Nucleus accumbens (tissue), 56 donors: ENCODE measurements around the gene PRIMA1.

Experiments used
- DNase-seq, 56 donors: peaks; one replicate each; lab custom pipeline; 2025; lab: John Stamatoyannopoulos, UW

PRIMA1 gene

GRCh38 chr14:93764211-93764659 lies 24.1 kb downstream of the PRIMA1 start:
- DNase-seq = no peak

DNA sequence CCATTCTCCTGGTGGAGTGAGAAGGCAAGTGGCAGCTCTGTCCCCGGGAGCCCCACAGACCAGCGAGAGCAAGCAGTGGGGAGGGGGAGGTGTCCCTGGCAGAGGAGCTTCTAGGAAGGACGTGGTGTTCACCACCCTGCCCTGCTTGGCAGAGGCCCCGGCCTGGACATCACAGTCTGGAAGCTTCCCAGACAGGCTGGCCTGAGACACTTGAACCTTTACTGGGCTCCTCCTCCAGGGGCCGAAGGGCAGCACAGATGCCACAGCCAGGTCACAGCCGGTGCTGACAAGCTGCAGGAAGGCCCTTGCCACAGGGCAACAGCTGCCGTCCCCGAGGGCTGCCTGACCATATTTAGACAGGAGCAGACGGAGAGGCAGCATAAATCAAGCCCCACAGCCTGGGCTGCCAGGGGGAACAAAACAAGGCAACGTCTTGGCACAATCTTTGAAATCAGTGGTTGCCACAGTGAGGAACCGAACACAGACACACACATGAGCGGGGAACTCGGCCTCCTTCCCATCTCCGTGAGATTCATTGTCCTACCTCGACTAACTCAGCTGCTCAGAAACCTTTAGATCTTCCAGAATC lies 28.5 kb downstream of the PRIMA1 start:
- DNase-seq = peak in 37 of 56 donors; percentile 14 to 78 (median 45)

GRCh38 chr14:93757206-93757605 lies 31.1 kb downstream of the PRIMA1 start:
- DNase-seq = no peak

DNA sequence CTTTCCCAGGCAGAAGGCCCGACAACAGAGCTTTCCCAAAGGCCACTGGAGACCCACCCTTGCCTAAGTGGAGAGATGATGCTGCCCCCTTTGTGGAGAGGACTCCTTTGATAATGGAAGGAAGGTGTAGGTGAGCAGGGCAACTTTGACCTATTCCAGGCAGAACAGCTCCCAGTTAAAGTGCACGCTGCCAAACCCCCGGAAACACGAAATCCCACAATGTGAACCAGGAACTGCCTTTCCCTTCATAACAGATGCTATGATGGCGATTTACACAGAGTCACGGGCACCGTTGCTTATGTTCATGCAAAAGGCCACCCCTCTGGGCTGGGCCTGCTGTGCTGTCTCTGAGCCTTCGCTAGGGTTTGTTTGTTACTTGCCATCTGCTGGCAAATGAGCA lies 34.6 kb downstream of the PRIMA1 start:
- DNase-seq = peak in 1 of 56 donors; percentile 61

DNA sequence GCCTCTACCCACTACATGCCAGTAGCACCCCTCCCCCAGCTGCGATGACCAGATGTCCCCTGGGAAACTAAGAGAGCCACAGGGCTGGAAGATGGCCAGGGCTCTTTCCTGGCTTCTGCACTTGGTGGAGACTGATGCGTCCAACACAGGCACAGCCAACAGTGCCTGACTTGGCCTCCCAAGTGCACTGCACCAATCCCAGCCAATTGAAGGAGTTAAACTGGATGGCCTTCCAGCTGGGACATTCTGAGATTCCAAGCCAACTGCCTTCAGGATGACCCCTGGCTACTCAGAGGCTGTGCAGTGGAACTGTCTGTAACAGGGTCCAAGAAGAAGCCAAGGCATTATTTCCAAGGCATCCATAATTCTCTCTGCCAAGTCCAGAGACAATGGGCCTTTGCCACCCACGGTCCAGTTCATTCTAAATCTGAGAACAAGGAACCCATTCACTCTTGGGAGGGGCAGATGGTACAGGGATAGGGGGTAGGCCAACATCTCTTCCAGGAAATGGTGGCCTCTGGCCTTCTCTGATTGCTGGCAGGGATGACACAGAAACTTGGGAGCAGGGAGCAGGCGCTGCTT lies 35.2 kb downstream of the PRIMA1 start:
- peak; percentile 21 to 97 (median 86) for DNase-seq

DNA sequence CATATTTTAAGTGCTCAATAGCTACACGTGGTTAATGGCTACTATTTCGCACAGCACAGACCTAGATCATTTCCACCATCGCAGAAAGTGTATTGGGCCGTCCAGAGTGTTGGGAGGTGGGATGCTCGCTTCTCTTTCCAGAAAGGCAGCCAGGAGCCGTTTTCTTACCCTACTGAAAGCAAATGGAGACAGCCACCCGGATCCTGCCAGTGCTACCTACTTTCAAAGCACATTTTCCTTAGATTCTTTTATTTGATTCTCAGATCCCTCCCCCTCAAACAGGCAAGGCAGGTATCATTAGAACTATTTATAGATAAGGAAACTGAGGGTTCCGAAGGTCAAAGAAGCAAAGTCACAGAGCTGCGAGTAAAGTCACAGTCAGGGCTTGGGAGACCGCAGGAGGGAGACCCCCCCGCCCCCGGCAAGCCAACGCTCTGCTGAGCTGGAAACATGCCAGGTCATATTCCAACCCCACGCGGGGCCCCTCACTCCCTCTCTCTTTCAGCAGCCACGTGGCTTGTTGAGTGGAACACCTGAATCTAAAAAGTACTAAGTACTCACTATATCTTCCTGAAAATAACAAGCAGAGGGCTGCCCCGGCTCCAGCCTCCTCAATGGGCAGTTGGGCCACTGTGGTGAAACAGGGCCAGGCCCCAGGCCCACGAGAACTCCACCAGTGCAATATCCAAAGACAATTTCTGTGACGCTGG lies 36.2 kb downstream of the PRIMA1 start:
- DNase-seq = peak in 13 of 56 donors; percentile 14 to 64 (median 47)

GRCh38 chr14:93749076-93749420 lies 39.2 kb downstream of the PRIMA1 start:
- peak in 1 of 56 donors; percentile 44 for DNase-seq

DNA sequence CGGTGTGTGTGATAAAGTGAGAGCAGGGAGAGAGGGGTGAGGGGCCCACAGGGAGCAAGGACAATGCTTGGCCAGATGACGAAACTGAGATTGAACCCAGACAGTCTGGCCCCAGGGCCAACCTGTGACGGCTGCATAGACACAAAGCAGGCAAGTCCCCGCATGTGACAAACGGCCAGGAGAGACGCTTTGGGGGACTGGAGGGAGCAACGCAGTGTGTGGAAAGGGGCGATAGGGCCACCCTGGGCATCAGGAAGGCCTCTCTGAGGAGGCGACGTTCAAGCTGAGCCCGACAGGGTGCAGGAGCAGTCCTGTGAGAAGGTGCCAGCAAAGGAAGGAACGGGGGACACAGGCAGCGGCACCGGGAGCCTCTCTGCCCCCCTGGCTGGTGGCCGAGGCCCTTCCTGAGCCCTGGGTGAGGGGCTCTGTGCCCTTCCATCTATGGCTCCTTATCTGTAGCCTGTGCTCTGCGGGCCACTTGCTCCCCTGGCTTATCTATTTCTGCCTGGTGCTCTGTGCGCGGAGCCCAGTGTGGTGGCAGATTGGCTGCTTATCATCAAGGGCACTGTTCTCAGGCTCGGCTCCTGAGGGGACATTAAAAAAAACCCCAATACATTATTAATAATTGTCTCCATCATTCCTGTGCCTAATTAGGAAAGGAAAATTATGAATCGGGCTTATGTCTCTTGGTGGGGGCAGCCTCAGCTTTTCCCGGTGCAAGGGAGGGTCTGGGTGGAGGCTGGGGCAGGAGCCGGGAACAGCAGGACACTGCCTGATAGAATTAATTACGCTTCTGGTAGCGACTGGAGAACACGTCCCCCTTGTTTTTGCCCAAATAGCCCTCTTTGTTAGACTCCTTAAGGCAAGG lies 39.8 kb downstream of the PRIMA1 start:
- peak in 5 of 56 donors; percentile 22 to 44 (median 34) for DNase-seq

DNA sequence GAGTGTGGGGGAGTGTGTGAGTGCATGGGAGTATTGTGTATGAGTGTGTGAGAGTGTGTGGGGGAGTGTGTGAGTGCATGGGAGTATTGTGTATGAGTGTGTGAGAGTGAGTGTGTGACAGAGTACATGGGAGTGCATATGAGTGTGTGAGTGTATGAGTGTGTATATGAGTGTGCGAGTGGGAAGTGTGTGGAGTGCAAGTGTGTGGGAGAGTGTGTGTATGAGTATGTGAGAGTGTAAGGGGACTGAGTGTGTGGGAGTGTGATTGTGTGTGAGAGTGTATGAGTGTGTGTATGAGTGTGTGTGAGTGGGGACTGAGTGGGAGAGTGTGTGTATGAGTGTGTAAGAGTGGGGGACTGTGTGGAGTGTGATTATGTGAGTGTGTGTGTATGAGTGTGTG lies 40.7 kb downstream of the PRIMA1 start:
- no peak for DNase-seq

- peak in 37 of 56 donors; percentile 11 to 76 (median 44) for DNase-seq
Observed at GRCh38 chr14:93747102-93747501, 41.2 kb downstream of the PRIMA1 start.

- DNase-seq = peak in 2 of 56 donors; percentile 22 to 23
Observed at GRCh38 chr14:93745603-93746273, 42.5 kb downstream of the PRIMA1 start.

DNA sequence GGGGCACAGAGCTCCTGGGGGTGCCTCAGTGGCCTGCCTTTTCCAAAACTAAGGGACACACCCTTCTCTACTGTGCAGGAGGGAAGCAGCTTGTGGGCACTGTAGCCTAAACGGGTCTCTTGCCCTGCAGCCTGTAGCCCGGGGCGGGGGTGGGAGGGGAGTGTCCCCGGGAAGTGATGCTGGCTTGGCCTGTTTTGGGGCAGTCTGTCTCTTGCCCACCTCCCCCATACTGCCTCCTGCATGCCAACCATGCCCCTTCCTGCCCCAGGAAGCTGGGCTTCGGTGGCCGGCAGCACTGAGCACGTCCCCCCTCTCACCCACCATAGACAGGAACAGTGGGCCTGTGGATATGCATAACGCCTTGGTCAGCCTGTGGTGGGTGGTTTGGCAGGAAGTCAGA lies 43.4 kb downstream of the PRIMA1 start:
- DNase-seq = peak in 1 of 56 donors; percentile 42

- peak in 43 of 56 donors; percentile 18 to 84 (median 52) for DNase-seq
Observed at GRCh38 chr14:93744176-93744575, 44.1 kb downstream of the PRIMA1 start.

- peak in 5 of 56 donors; percentile 8 to 50 (median 33) for DNase-seq
Observed at GRCh38 chr14:93743270-93744060, 44.8 kb downstream of the PRIMA1 start.

- peak in 17 of 56 donors; percentile 15 to 47 (median 33) for DNase-seq
Observed at GRCh38 chr14:93742761-93743160, 45.5 kb downstream of the PRIMA1 start.

GRCh38 chr14:93741556-93742230 lies 46.6 kb downstream of the PRIMA1 start:
- DNase-seq = no peak

GRCh38 chr14:93737634-93738033 lies 50.7 kb downstream of the PRIMA1 start:
- DNase-seq = no peak

DNA sequence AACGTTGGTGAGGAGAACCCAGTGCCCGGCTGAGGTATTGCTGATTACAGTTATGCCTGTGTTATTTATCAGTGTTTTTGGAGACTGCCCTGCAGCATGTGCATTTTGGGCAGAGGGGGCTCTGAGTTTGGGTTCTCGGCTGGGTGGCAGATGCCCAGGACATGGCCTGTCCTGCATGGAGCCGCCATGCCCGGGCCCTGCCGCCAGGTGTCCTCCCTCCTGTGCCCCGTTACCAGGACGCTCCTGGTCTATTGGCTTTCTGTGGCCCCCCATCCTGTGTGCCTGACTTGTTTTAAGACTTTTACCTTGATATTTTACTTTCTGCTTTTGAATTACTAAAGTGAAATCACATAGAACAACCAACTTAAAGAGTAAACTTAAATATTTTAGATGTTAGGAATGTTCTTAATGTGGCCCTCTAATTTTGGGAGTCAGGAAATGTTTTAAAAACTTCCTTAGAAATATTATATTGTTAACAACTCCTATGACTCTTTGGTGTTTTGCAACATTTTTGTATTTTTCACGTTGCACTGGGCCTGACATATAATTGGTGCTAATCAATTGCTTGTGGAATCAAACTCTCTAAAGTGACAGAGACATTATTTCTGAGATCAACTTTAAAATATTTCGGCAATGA lies 51.8 kb downstream of the PRIMA1 start:
- no peak for DNase-seq
